Bronchial epithelial cell (primary cell): ENCODE data around the gene OR4B1. TPM values are rescaled to one million over a fixed set of nuclear protein-coding genes. Genes with fewer than 3 reads are reported as not detected.

ENCODE experiments used
- DNase-seq: peaks from one replicate; pipeline ENCODE4 v3.0.0-alpha.2; 2010; ENCODE audit warnings: low read depth
- FAIRE-seq: peaks from 2 replicates; lab custom pipeline; 2011; peaks lifted over from hg19 to GRCh38; lab: Jason Lieb, UNC
- H3K27me3 ChIP-seq: 2 replicates; pipeline ENCODE4 v1.5.1; 2011; ENCODE audit warnings: low read length; ENCODE audit not compliant: control insufficient read depth, insufficient read depth
- H3K36me3 ChIP-seq: 2 replicates; pipeline ENCODE4 v1.5.1; 2011; ENCODE audit warnings: low read length; ENCODE audit not compliant: control insufficient read depth, insufficient read depth
- H3K4me3 ChIP-seq: 2 replicates; pipeline ENCODE4 v1.5.1; 2011; ENCODE audit warnings: mild to moderate bottlenecking, low read depth, low read length, control low read depth
- total RNA-seq: library from RNA; depleted of rRNA; stranded (reverse); fragments of >200 nt; gene quantifications from 2 replicates; pipeline ENCODE4 v1.2.1, GENCODE V29; 2014
- TF ChIP-seq, protein P1 (sequence below): IDR thresholded peaks from 2 replicates; pipeline ENCODE4 v1.5.1; 2011; ENCODE audit warnings: mild to moderate bottlenecking, moderate library complexity, low read length, control low read depth, inconsistent platforms; ENCODE audit not compliant: insufficient read depth, severe bottlenecking

The OR4B1 gene
- total RNA-seq, 1 donor from 2014 or later, result not detected

DNA sequence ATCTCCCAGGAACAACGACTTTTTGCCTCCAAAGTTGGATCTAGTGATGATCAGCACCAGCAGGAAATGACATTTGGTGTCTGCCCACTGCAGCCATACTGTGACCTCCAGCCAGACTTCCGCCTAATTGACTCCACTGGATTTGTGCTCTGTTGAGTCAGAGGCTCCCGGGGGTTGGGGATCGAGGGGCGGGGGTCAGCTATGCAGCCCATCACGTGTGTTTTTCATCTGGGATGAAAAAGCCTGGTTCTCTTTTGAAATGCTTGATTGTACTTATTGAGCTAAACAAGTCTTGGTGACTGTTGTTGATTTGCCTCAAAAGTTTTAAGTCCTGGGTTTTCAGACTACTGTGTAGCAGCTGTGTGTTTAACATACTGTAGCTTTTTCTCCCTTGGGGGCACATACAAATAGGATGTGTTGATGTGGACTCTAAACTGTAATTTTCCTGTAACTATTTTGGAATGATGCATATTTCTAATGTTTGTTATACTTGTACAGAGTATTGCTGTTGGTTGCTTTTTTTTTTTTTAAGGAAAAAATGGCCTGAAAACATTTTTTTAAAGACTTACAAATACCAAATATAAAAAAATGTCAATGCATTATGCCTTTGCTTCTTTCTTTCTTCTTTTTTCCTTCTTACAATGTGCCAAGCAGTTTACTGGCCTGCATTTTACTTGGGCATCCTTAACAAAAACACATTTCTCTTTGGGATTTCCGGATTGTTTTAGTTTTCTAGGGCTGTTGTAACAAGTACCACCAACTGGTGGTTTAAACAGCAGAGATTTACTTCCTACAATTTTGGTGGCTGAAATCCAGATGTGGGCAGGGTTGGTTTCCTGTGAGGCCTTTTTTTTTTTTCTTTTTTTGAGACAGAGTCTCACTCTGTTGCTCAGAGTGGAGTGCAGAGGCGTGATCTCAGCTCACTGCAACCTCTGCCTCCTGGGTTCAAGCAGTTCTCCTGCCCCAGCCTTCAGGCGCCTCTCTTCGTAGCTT lies 46.1 kb upstream of the OR4B1 start:
- Histone ChIP-seq H3K27me3 (no peaks in the 10 kb centered on the region), H3K36me3 (no peaks in the 10 kb centered on the region), H3K4me3 (no peak overlapping the region)
- TF ChIP-seq, protein P1, sequence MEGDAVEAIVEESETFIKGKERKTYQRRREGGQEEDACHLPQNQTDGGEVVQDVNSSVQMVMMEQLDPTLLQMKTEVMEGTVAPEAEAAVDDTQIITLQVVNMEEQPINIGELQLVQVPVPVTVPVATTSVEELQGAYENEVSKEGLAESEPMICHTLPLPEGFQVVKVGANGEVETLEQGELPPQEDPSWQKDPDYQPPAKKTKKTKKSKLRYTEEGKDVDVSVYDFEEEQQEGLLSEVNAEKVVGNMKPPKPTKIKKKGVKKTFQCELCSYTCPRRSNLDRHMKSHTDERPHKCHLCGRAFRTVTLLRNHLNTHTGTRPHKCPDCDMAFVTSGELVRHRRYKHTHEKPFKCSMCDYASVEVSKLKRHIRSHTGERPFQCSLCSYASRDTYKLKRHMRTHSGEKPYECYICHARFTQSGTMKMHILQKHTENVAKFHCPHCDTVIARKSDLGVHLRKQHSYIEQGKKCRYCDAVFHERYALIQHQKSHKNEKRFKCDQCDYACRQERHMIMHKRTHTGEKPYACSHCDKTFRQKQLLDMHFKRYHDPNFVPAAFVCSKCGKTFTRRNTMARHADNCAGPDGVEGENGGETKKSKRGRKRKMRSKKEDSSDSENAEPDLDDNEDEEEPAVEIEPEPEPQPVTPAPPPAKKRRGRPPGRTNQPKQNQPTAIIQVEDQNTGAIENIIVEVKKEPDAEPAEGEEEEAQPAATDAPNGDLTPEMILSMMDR, result no peak
- DNase-seq (peak; percentile 10), FAIRE-seq (peak; percentile 64)

DNA sequence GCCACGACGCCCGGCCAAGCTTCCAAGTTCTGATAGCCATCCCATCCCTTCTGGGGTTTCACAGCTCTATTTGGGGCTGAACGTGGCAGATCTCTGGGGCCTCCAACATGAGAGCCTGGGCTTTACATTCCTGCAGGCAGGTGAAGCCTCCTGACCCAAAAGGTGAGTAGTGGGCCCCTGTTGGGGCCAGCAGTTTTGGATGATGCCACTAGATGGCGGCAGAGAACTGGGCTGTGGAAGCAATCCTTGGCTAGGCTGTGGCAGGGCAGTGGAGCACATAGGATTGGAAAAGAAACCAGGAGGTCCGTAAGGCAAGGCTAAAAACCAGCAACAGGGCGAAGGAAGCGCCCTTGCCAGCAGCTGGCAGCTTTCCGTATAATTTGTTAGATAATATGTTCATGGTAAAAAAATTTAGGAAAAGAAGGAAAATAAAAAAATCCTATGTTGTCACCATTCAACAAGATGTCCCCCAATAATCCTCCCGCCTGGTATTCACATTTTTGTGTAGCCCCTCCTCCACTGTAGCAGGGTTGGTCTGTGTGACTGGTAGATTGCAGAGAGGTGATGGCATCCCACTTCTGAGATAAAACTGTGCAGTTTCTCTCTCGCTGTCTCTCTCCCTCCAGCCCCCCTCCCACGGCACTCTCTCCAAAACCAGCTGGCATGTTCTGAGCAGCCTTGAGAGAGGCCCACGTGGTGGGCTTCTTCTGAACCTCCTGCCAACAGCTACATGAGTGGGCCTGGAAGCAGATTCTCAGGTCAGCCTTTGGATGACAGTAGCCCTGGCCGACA lies 43.6 kb upstream of the OR4B1 start:
- TF ChIP-seq, protein P1, result peak; percentile 97
- FAIRE-seq, result no peak

DNA sequence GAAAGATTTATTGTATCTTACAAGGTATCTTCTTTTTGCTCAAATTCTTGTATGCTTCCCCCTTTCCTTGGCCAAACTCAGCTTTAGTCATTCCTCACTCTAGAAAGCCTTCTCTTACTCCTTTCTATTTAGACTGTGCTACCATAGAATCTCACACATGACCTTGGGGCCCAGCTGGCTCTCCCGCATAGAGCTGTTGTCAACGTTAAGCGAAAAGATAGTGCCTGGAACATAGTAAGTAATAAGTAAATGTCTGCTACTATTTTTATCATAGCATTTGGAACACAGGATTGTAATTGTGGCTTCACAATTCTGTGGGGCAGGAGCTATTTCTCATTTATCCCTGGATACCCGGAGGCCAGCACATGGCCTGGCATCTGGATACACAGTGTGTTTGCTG lies 38.9 kb upstream of the OR4B1 start:
- TF ChIP-seq, protein P1, result no peak
- DNase-seq (no peak), FAIRE-seq (no peak)
- no peak overlapping the region for H3K4me3 ChIP-seq
- H3K27me3 ChIP-seq, result no peaks in the 10 kb centered on the region
- H3K36me3 ChIP-seq, result no peaks in the 10 kb centered on the region

More for the DNA sequence above, 43.6 kb upstream of the OR4B1 start:
- Histone ChIP-seq H3K36me3 (no peaks in the 10 kb centered on the region), H3K27me3 (no peaks in the 10 kb centered on the region), H3K4me3 (no peak overlapping the region)
- peak; percentile 38 for DNase-seq

DNA sequence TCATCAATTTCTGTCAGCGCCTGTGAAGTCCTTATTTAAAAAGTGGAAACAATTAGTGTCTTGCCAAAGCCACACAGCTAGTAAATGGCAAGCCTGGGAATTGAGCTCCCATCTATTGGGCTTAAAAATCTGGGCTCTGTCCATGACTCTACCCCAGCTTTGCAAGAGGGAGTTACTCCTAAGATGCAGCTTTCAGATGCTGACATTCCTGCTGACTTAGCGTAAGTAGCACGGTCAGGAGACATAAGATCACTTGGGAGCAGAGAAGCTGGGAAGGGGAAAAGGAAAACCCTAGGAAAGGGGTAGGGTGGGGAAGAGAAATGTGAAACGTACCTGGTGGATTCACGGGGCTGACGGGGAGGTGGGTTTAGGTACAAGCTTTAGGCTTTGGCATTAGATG lies 36.0 kb upstream of the OR4B1 start:
- Histone ChIP-seq H3K4me3 (no peak overlapping the region), H3K36me3 (no peaks in the 10 kb centered on the region), H3K27me3 (no peaks in the 10 kb centered on the region)
- DNase-seq (no peak), FAIRE-seq (no peak)
- TF ChIP-seq, protein P1, result no peak

DNA sequence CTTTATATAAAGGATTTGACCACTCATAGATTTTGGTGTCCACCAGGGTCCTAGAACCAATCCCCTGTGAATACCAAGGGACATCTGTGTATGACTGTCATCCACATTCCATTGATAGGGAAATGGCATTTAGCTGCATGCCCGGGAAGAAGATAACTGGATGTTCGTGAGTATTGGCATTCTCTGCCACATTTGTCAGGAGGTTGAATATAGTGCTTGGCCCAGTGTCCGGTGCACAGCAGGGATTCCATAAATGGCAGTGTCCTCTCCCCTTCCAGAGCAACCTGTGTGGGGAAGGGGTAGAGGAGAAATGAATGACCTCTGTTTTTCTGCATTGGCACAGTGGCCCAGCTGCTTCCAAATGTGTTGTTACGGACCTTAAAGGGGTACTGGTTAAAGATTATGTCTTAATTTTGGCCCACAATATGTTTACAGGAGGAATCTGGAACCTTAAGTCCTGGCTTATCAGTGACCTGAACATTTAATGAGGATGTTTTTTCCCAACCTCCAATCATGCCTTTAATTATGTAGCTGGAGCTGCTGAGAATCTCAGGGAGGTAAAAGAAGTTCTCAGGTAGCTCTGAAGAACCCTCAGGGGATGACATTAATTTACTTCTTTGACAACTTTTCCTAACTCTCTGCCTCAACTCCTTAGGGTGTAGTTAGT lies 33.6 kb upstream of the OR4B1 start:
- no peak for FAIRE-seq

More for the DNA sequence above, 33.6 kb upstream of the OR4B1 start:
- no peak for DNase-seq
- Histone ChIP-seq H3K36me3 (no peaks in the 10 kb centered on the region), H3K27me3 (no peaks in the 10 kb centered on the region), H3K4me3 (no peak overlapping the region)
- TF ChIP-seq, protein P1, result no peak
